ENCODE data around the gene MYOF.

The MYOF gene

GRCh38 chr10:93416824-93417223, 65.3 kb downstream of the MYOF start:
- Histone ChIP-seq H3K9me3 (ENCODE audit: control insufficient read depth, insufficient read depth, low read length) (no peaks in the 10 kb centered on the region), H3K36me3 (ENCODE audit: insufficient read depth, low read length) (no peaks in the 10 kb centered on the region), H3K4me1 (ENCODE audit: insufficient read depth, low read length) (peaks cover 15% of the 10 kb centered on the region), H3K9ac (ENCODE audit: low read depth, low read length) (no peak overlapping the region)

GRCh38 chr10:93415693-93416092, 66.4 kb downstream of the MYOF start:
- Histone ChIP-seq H3K36me3 (ENCODE audit: insufficient read depth, low read length) (no peaks in the 10 kb centered on the region), H3K4me1 (ENCODE audit: insufficient read depth, low read length) (peaks cover 4% of the 10 kb centered on the region; the same call in 1 of the 2 replicates), H3K9me3 (ENCODE audit: control insufficient read depth, insufficient read depth, low read length) (no peaks in the 10 kb centered on the region), H3K9ac (ENCODE audit: low read depth, low read length) (no peak overlapping the region)

- H3K36me3 ChIP-seq (ENCODE audit: insufficient read depth, low read length): no peaks in the 10 kb centered on the region
- no peaks in the 10 kb centered on the region for H3K4me1 ChIP-seq (ENCODE audit: insufficient read depth, low read length)
- H3K9me3 ChIP-seq (ENCODE audit: control insufficient read depth, insufficient read depth, low read length): no peaks in the 10 kb centered on the region
- H3K9ac ChIP-seq (ENCODE audit: low read depth, low read length): no peak overlapping the region
Observed at GRCh38 chr10:93413252-93413689, 68.9 kb downstream of the MYOF start.

- Histone ChIP-seq H3K9me3 (ENCODE audit: control insufficient read depth, insufficient read depth, low read length) (no peaks in the 10 kb centered on the region), H3K36me3 (ENCODE audit: insufficient read depth, low read length) (no peaks in the 10 kb centered on the region), H3K9ac (ENCODE audit: low read depth, low read length) (no peak overlapping the region), H3K4me1 (ENCODE audit: insufficient read depth, low read length) (no peaks in the 10 kb centered on the region)
Observed at GRCh38 chr10:93412801-93413200, 69.3 kb downstream of the MYOF start.

- Histone ChIP-seq H3K4me1 (ENCODE audit: insufficient read depth, low read length) (peaks cover 8% of the 10 kb centered on the region), H3K9ac (ENCODE audit: low read depth, low read length) (no peak overlapping the region), H3K9me3 (ENCODE audit: control insufficient read depth, insufficient read depth, low read length) (no peaks in the 10 kb centered on the region), H3K36me3 (ENCODE audit: insufficient read depth, low read length) (no peaks in the 10 kb centered on the region)
Observed at GRCh38 chr10:93410697-93411348, 71.3 kb downstream of the MYOF start.

- Histone ChIP-seq H3K36me3 (ENCODE audit: insufficient read depth, low read length) (no peaks in the 10 kb centered on the region), H3K9ac (ENCODE audit: low read depth, low read length) (no peak overlapping the region), H3K9me3 (ENCODE audit: control insufficient read depth, insufficient read depth, low read length) (no peaks in the 10 kb centered on the region), H3K4me1 (ENCODE audit: insufficient read depth, low read length) (peaks cover 14% of the 10 kb centered on the region)
Observed at GRCh38 chr10:93408783-93409182, 73.4 kb downstream of the MYOF start.

- peaks cover 16% of the 10 kb centered on the region for H3K4me1 ChIP-seq (ENCODE audit: insufficient read depth, low read length)
- no peaks in the 10 kb centered on the region for H3K9me3 ChIP-seq (ENCODE audit: control insufficient read depth, insufficient read depth, low read length)
- H3K9ac ChIP-seq (ENCODE audit: low read depth, low read length): no peak overlapping the region
- no peaks in the 10 kb centered on the region; the same call in 1 of the 2 replicates for H3K36me3 ChIP-seq (ENCODE audit: insufficient read depth, low read length)
Observed at GRCh38 chr10:93406364-93407145, 75.6 kb downstream of the MYOF start.

GRCh38 chr10:93404048-93404354, 78.1 kb downstream of the MYOF start:
- H3K9me3 ChIP-seq (ENCODE audit: control insufficient read depth, insufficient read depth, low read length): no peaks in the 10 kb centered on the region
- no peaks in the 10 kb centered on the region; the same call in 1 of the 2 replicates for H3K36me3 ChIP-seq (ENCODE audit: insufficient read depth, low read length)
- H3K4me1 ChIP-seq (ENCODE audit: insufficient read depth, low read length): peaks cover 16% of the 10 kb centered on the region
- H3K9ac ChIP-seq (ENCODE audit: low read depth, low read length): no peak overlapping the region

- no peak overlapping the region for H3K9ac ChIP-seq (ENCODE audit: low read depth, low read length)
- H3K4me1 ChIP-seq (ENCODE audit: insufficient read depth, low read length): peaks cover 16% of the 10 kb centered on the region
- no peaks in the 10 kb centered on the region for H3K9me3 ChIP-seq (ENCODE audit: control insufficient read depth, insufficient read depth, low read length)
- H3K36me3 ChIP-seq (ENCODE audit: insufficient read depth, low read length): no peaks in the 10 kb centered on the region; the same call in 1 of the 2 replicates
Observed at GRCh38 chr10:93403152-93404047, 78.7 kb downstream of the MYOF start.

GRCh38 chr10:93402192-93402591, 79.9 kb downstream of the MYOF start:
- Histone ChIP-seq H3K9me3 (ENCODE audit: control insufficient read depth, insufficient read depth, low read length) (no peaks in the 10 kb centered on the region), H3K4me1 (ENCODE audit: insufficient read depth, low read length) (peaks cover 16% of the 10 kb centered on the region), H3K36me3 (ENCODE audit: insufficient read depth, low read length) (no peaks in the 10 kb centered on the region; the same call in 1 of the 2 replicates), H3K9ac (ENCODE audit: low read depth, low read length) (no peak overlapping the region)

GRCh38 chr10:93398528-93398927, 83.6 kb downstream of the MYOF start:
- no peak overlapping the region for H3K9ac ChIP-seq (ENCODE audit: low read depth, low read length)
- H3K4me1 ChIP-seq (ENCODE audit: insufficient read depth, low read length): no peaks in the 10 kb centered on the region
- H3K9me3 ChIP-seq (ENCODE audit: control insufficient read depth, insufficient read depth, low read length): no peaks in the 10 kb centered on the region
- H3K36me3 ChIP-seq (ENCODE audit: insufficient read depth, low read length): no peaks in the 10 kb centered on the region; the same call in 1 of the 2 replicates

GRCh38 chr10:93397020-93397419, 85.1 kb downstream of the MYOF start:
- Histone ChIP-seq H3K36me3 (ENCODE audit: insufficient read depth, low read length) (no peaks in the 10 kb centered on the region; the same call in 1 of the 2 replicates), H3K4me1 (ENCODE audit: insufficient read depth, low read length) (0 out of 2 replicates have a peak, but pooled peaks cover 3% of the 10 kb centered on the region), H3K9me3 (ENCODE audit: control insufficient read depth, insufficient read depth, low read length) (no peaks in the 10 kb centered on the region), H3K9ac (ENCODE audit: low read depth, low read length) (no peak overlapping the region)

- 0 out of 2 replicates have a peak, but pooled peaks cover 3% of the 10 kb centered on the region for H3K4me1 ChIP-seq (ENCODE audit: insufficient read depth, low read length)
- no peaks in the 10 kb centered on the region for H3K36me3 ChIP-seq (ENCODE audit: insufficient read depth, low read length)
- H3K9me3 ChIP-seq (ENCODE audit: control insufficient read depth, insufficient read depth, low read length): no peaks in the 10 kb centered on the region
- H3K9ac ChIP-seq (ENCODE audit: low read depth, low read length): no peak overlapping the region
Observed at GRCh38 chr10:93393211-93393610, 88.9 kb downstream of the MYOF start.

- Histone ChIP-seq H3K36me3 (ENCODE audit: insufficient read depth, low read length) (no peaks in the 10 kb centered on the region), H3K9ac (ENCODE audit: low read depth, low read length) (no peak overlapping the region), H3K4me1 (ENCODE audit: insufficient read depth, low read length) (peaks cover 10% of the 10 kb centered on the region; the same call in 1 of the 2 replicates), H3K9me3 (ENCODE audit: control insufficient read depth, insufficient read depth, low read length) (no peaks in the 10 kb centered on the region)
Observed at GRCh38 chr10:93392121-93392520, 90.0 kb downstream of the MYOF start.
